ACC112 (cell line): Measurements from ENCODE around the gene FXN.

ENCODE experiments used
- H2AFZ ChIP-seq: fragments of 200-600 bp; sonication (generic); one replicate; pipeline ENCODE4 v1.6.0; 2017; ENCODE audit warnings: antibody characterized with exemption, low read length; ENCODE audit not compliant: unreplicated experiment
- H3K27ac ChIP-seq: fragments of 200-600 bp; sonication (generic); 2 replicates; pipeline ENCODE4 v1.5.1; 2014; ENCODE audit warnings: low read depth, mild to moderate bottlenecking, antibody characterized with exemption, low read length, moderate library complexity
- H3K27me3 ChIP-seq: fragments of 200-600 bp; sonication (generic); 2 replicates; pipeline ENCODE4 v1.6.1; 2014; ENCODE audit warnings: mild to moderate bottlenecking, antibody characterized with exemption, low read length, moderate library complexity, mixed read lengths; ENCODE audit not compliant: insufficient read depth
- H3K36me3 ChIP-seq: fragments of 200-600 bp; sonication (generic); 2 replicates; pipeline ENCODE4 v1.6.1; 2016; ENCODE audit warnings: mild to moderate bottlenecking, antibody characterized with exemption, low read length, moderate library complexity, mixed read lengths; ENCODE audit not compliant: insufficient read depth
- H3K4me1 ChIP-seq: fragments of 200-600 bp; sonication (generic); one replicate; pipeline ENCODE4 v1.6.1; 2016; ENCODE audit warnings: low read length, mixed read lengths; ENCODE audit not compliant: insufficient read depth, unreplicated experiment, control insufficient read depth
- H3K4me3 ChIP-seq: fragments of 200-600 bp; sonication (generic); 2 replicates; pipeline ENCODE4 v1.5.1; 2014; ENCODE audit warnings: mild to moderate bottlenecking, low read depth, low read length
- H3K79me2 ChIP-seq: fragments of 200-600 bp; sonication (generic); one replicate; pipeline ENCODE4 v1.6.0; 2016; ENCODE audit warnings: low read length; ENCODE audit not compliant: control insufficient read depth, unreplicated experiment, insufficient read depth

The FXN gene

GRCh38 chr9:69121155-69122081, 85.9 kb downstream of the FXN start:
- H3K27me3 ChIP-seq: no peaks in the 10 kb centered on the region
- H3K4me1 ChIP-seq: peaks cover 8% of the 10 kb centered on the region
- no peak overlapping the region for H3K27ac ChIP-seq
- no peaks in the 10 kb centered on the region for H3K36me3 ChIP-seq
- H3K4me3 ChIP-seq: peak overlapping the region; percentile 91
- peak overlapping the region; percentile 91 for H2AFZ ChIP-seq
- H3K79me2 ChIP-seq: no peaks in the 10 kb centered on the region

- no peaks in the 10 kb centered on the region for H3K36me3 ChIP-seq
- no peaks in the 10 kb centered on the region for H3K27me3 ChIP-seq
- peak overlapping the region; percentile 91 for H2AFZ ChIP-seq
- H3K79me2 ChIP-seq: no peaks in the 10 kb centered on the region
- H3K4me3 ChIP-seq: peak overlapping the region; percentile 91
- peak overlapping the region; percentile 19; the same call in 1 of the 2 replicates for H3K27ac ChIP-seq
- peaks cover 8% of the 10 kb centered on the region for H3K4me1 ChIP-seq
These were observed 86.6 kb downstream of the FXN start for GRCh38 chr9:69122082-69122548.

- Histone ChIP-seq H3K27me3 (no peaks in the 10 kb centered on the region), H3K36me3 (no peaks in the 10 kb centered on the region), H3K4me1 (peaks cover 8% of the 10 kb centered on the region), H2AFZ (peak overlapping the region; percentile 91), H3K27ac (peak overlapping the region; percentile 19; the same call in 1 of the 2 replicates), H3K79me2 (no peaks in the 10 kb centered on the region), H3K4me3 (peak overlapping the region; percentile 91)
These were observed 87.1 kb downstream of the FXN start for GRCh38 chr9:69122549-69123141.

- peak overlapping the region; percentile 2; the same call in 1 of the 2 replicates for H3K4me3 ChIP-seq
- H2AFZ ChIP-seq: no peak overlapping the region
- H3K4me1 ChIP-seq: peaks cover 23% of the 10 kb centered on the region
- no peaks in the 10 kb centered on the region for H3K79me2 ChIP-seq
- H3K36me3 ChIP-seq: no peaks in the 10 kb centered on the region
- H3K27ac ChIP-seq: peak overlapping the region; percentile 12; the same call in 1 of the 2 replicates
- H3K27me3 ChIP-seq: no peaks in the 10 kb centered on the region
These were observed 95.2 kb downstream of the FXN start for GRCh38 chr9:69130456-69131441.

GRCh38 chr9:69131682-69132081, 96.1 kb downstream of the FXN start:
- no peaks in the 10 kb centered on the region for H3K79me2 ChIP-seq
- H3K4me1 ChIP-seq: peaks cover 23% of the 10 kb centered on the region
- H3K36me3 ChIP-seq: no peaks in the 10 kb centered on the region
- H3K27ac ChIP-seq: peak overlapping the region; percentile 39
- no peak overlapping the region for H2AFZ ChIP-seq
- H3K4me3 ChIP-seq: peak overlapping the region; percentile 2; the same call in 1 of the 2 replicates
- H3K27me3 ChIP-seq: no peaks in the 10 kb centered on the region

- H3K27ac ChIP-seq: peak overlapping the region; percentile 39
- H3K4me1 ChIP-seq: peaks cover 23% of the 10 kb centered on the region
- H3K27me3 ChIP-seq: no peaks in the 10 kb centered on the region
- H3K79me2 ChIP-seq: no peaks in the 10 kb centered on the region
- H2AFZ ChIP-seq: no peak overlapping the region
- H3K4me3 ChIP-seq: no peak overlapping the region
- no peaks in the 10 kb centered on the region for H3K36me3 ChIP-seq
These were observed 96.8 kb downstream of the FXN start for GRCh38 chr9:69132361-69132760.

GRCh38 chr9:69134412-69134811, 98.9 kb downstream of the FXN start:
- no peaks in the 10 kb centered on the region for H3K36me3 ChIP-seq
- no peak overlapping the region for H3K27ac ChIP-seq
- H2AFZ ChIP-seq: no peak overlapping the region
- H3K4me1 ChIP-seq: peaks cover 23% of the 10 kb centered on the region
- H3K27me3 ChIP-seq: no peaks in the 10 kb centered on the region
- no peaks in the 10 kb centered on the region for H3K79me2 ChIP-seq
- no peak overlapping the region for H3K4me3 ChIP-seq

GRCh38 chr9:69136185-69136584, 100.6 kb downstream of the FXN start:
- H3K36me3 ChIP-seq: no peaks in the 10 kb centered on the region
- H3K79me2 ChIP-seq: no peaks in the 10 kb centered on the region
- H3K4me3 ChIP-seq: no peak overlapping the region
- H3K4me1 ChIP-seq: peaks cover 13% of the 10 kb centered on the region
- H2AFZ ChIP-seq: no peak overlapping the region
- no peak overlapping the region for H3K27ac ChIP-seq
- no peaks in the 10 kb centered on the region for H3K27me3 ChIP-seq

- H3K27ac ChIP-seq: no peak overlapping the region
- H3K27me3 ChIP-seq: no peaks in the 10 kb centered on the region
- H3K4me3 ChIP-seq: no peak overlapping the region
- no peaks in the 10 kb centered on the region for H3K36me3 ChIP-seq
- no peak overlapping the region for H2AFZ ChIP-seq
- no peaks in the 10 kb centered on the region for H3K79me2 ChIP-seq
- peaks cover 7% of the 10 kb centered on the region for H3K4me1 ChIP-seq
These were observed 101.2 kb downstream of the FXN start for GRCh38 chr9:69136779-69137178.

- Histone ChIP-seq H2AFZ (no peak overlapping the region), H3K79me2 (no peaks in the 10 kb centered on the region)
These were observed 101.8 kb downstream of the FXN start for GRCh38 chr9:69137311-69137710.

More at GRCh38 chr9:69137311-69137710, 101.8 kb downstream of the FXN start:
- Histone ChIP-seq H3K27ac (no peak overlapping the region), H3K27me3 (no peaks in the 10 kb centered on the region), H3K4me1 (peaks cover 2% of the 10 kb centered on the region), H3K4me3 (no peak overlapping the region), H3K36me3 (no peaks in the 10 kb centered on the region)
